ENCODE measurements around the gene RIPPLY1.

- TF ChIP-seq POLR2AphosphoS5 (IDR thresholded peaks at IDR 0.05; ENCODE audit: insufficient read depth in 1 of 2, low read depth in 1 of 2) (no peak), POLR2A (IDR thresholded peaks at IDR 0.05) (no peak), CTCF (IDR thresholded peaks at IDR 0.05) (no peak)
Measured at GRCh38 chrX:106949366-106949765, 46.2 kb upstream of the RIPPLY1 start.

Measured in vagina (tissue), 2 donors.